AG04449 (cell line): ENCODE measurements around the gene ARL8A.
A peak's percentile ranks its signal among the peaks of the same experiment; 100 is the strongest.
"Not testable (repeated sequence)": the region's sequence is repeated elsewhere in the genome, so short reads cannot be mapped to it uniquely, and the experiment has no call there.

Experiments used
- CTCF ChIA-PET: fragments of 350-600 bp; formaldehyde crosslinking; extraction: SDS; loops from one replicate; lab custom pipeline; 2021; ENCODE audit warnings: antibody characterized with exemption; lab: Yijun Ruan, JAX
- POLR2A ChIA-PET: fragments of 400-600, 350-600 bp; formaldehyde crosslinking; extraction: SDS; loops from one replicate; lab custom pipeline; 2020; ENCODE audit warnings: antibody characterized with exemption, inconsistent platforms; lab: Yijun Ruan, JAX
- DNase-seq: peaks from one replicate; pipeline ENCODE4 v3.0.0-alpha.2; 2010; ENCODE audit warnings: low read depth, low spot score
- H3K4me3 ChIP-seq: 2 replicates; pipeline ENCODE4 v1.5.1; 2011; ENCODE audit warnings: low read depth, mild to moderate bottlenecking, control low read depth, low read length
- CTCF ChIP-seq: IDR thresholded peaks from one replicate; pipeline ENCODE4 v1.5.1; 2011; ENCODE audit warnings: mild to moderate bottlenecking, moderate library complexity, low read length, control low read depth, inconsistent platforms; ENCODE audit not compliant: insufficient read depth; ENCODE audit errors: missing control alignments

ARL8A gene

GRCh38 chr1:202145068-202145743 lies 669 bp upstream of the ARL8A start:
- CTCF ChIA-PET = interaction anchor here (1.6 to 3.1 kb wide), 3 partner anchors 10 kb away, joined by 7 to 21 read pairs (median 16); no protein-coding TSS in a partner anchor
- H3K4me3 ChIP-seq = peak overlapping the region; percentile 76
- no peak for DNase-seq
- TF ChIP-seq CTCF = no peak
- POLR2A ChIA-PET = no interaction called here

- ChIA-PET POLR2A (interaction anchor here (1.2 kb wide), 1 partner anchor 9 kb away, joined by 3 read pairs; no protein-coding TSS in a partner anchor), CTCF (interaction anchor here (0.8 to 3.1 kb wide), 7 partner anchors 8 to 266 kb away, joined by 3 to 16 read pairs (median 6); no protein-coding TSS in a partner anchor)
- no peak for DNase-seq
- peak overlapping the region; percentile 76 for H3K4me3 ChIP-seq
- no peak for TF ChIP-seq CTCF
Observed at GRCh38 chr1:202143768-202144401, 652 bp downstream of the ARL8A start.

GRCh38 chr1:202143011-202143767 lies 1.3 kb downstream of the ARL8A start:
- no peak for DNase-seq
- CTCF ChIA-PET = interaction anchor here (0.8 to 3.1 kb wide), 8 partner anchors 8 to 265 kb away, joined by 3 to 16 read pairs (median 4); no protein-coding TSS in a partner anchor
- POLR2A ChIA-PET = interaction anchor here (1.2 kb wide), 1 partner anchor 8 kb away, joined by 3 read pairs; no protein-coding TSS in a partner anchor
- peak overlapping the region; percentile 76 for H3K4me3 ChIP-seq
- TF ChIP-seq CTCF = no peak

GRCh38 chr1:202141468-202141867 lies 3.1 kb downstream of the ARL8A start:
- H3K4me3 ChIP-seq, DNase-seq, POLR2A ChIA-PET: not testable (repeated sequence)
- CTCF ChIA-PET = interaction anchor here (1.2 to 2.2 kb wide), 3 partner anchors 9 to 20 kb away, joined by 3 to 13 read pairs (median 7); no protein-coding TSS in a partner anchor

- no peak for TF ChIP-seq CTCF
- DNase-seq = no peak
- H3K4me3 ChIP-seq = no peak overlapping the region
- POLR2A ChIA-PET = no interaction called here
- CTCF ChIA-PET = interaction anchor here (1.1 to 2.1 kb wide), 3 partner anchors 9 to 19 kb away, joined by 3 to 7 read pairs (median 3); no protein-coding TSS in a partner anchor
Observed at GRCh38 chr1:202140833-202141232, 3.7 kb downstream of the ARL8A start.

- ChIA-PET CTCF (interaction anchor here (0.8 to 9.9 kb wide), 25 partner anchors 8 to 361 kb away, joined by 3 to 179 read pairs (median 6); partner anchors contain the start of genes ARL8A, ELF3, GPR37L1 and PTPN7), POLR2A (interaction anchor here (1.3 kb wide), 1 partner anchor 9 kb away, joined by 3 read pairs; no protein-coding TSS in a partner anchor)
- no peak for DNase-seq
- H3K4me3 ChIP-seq = no peak overlapping the region
- TF ChIP-seq CTCF = peak; percentile 85
Observed at GRCh38 chr1:202135221-202135721, 9.3 kb downstream of the ARL8A start.
